NCI-H2107 treated with DMSO at 0.1 percent for 48 hours (cell line): ENCODE measurements around the gene KLHL13.

Experiments used
- DNase-seq: peaks from one replicate; lab custom pipeline; 2025; ENCODE audit not compliant: unreplicated experiment; lab: John Stamatoyannopoulos, UW

The KLHL13 gene

GRCh38 chrX:117892469-117892868, 224.1 kb downstream of the KLHL13 start:
- no peak for DNase-seq

- no peak for DNase-seq
These were observed 244.8 kb downstream of the KLHL13 start for GRCh38 chrX:117871796-117872195.

GRCh38 chrX:117860517-117860916, 256.1 kb downstream of the KLHL13 start:
- no peak for DNase-seq

GRCh38 chrX:117854806-117855205, 261.8 kb downstream of the KLHL13 start:
- no peak for DNase-seq

GRCh38 chrX:117851025-117851424, 265.6 kb downstream of the KLHL13 start:
- no peak for DNase-seq
